GM23248 (cell line): ENCODE data around the gene SLC13A3.

Source experiments
- EZH2 ChIP-seq: fragments of 200-600 bp; sonication (generic); IDR thresholded peaks from 2 replicates; pipeline ENCODE4 v1.6.1; 2018; ENCODE audit warnings: antibody characterized with exemption, mild to moderate bottlenecking; ENCODE audit not compliant: insufficient read depth, poor library complexity, severe bottlenecking
- EZH2phosphoT487 ChIP-seq: fragments of 200-600 bp; sonication (generic); IDR thresholded peaks from 2 replicates; pipeline ENCODE4 v1.6.1; 2018; ENCODE audit warnings: antibody characterized with exemption, moderate library complexity, mild to moderate bottlenecking, low read depth; ENCODE audit not compliant: insufficient read depth

DNA sequence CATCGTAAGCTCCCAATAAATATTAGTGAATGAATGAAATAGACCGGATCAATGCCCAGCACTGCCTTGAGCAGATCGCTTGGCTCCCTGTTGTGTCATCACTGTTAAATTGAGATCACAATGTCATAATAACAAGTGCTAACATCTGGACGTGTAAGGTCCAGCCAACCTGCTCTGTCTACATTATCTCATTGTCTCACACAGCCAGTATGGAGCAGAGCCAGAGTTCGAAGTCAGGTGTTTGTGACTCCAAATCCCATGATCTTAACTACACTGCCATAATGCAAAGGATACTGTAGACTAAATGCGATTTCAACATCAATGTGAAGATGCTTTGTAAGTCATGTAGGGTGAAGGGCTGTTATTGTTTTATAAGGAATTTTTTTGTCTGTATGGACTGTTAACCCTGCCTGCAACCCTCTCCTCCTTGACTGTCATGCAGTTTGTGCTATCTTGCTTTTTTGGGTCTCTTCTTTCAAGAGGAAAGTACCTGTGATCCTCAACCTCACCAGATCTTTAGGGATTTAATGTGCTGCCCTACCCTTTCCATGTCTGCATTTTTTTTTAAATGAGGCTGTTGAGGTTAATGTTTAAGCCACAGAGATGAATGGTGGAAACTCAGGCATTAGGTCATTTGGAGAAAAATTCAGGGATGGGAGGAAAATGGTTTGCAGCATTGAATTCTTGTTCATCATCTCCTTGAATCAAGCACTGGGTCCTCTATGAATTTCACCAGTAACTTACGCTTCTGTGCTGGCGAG lies 51.9 kb downstream of the SLC13A3 start:
- no peak for TF ChIP-seq EZH2
- TF ChIP-seq EZH2phosphoT487 = no peak
